HG02973 (cell line): ENCODE data around the gene NR2C2.
"Not testable (repeated sequence)": the region's sequence is repeated elsewhere in the genome, so short reads cannot be mapped to it uniquely, and the experiment has no call there.

ENCODE experiments used
- ATAC-seq: cut with Tn5 transposase; IDR thresholded peaks from one replicate; pipeline ENCODE4 v1.9.1; 2021; ENCODE audit warnings: moderate library complexity; ENCODE audit not compliant: unreplicated experiment

The NR2C2 gene

GRCh38 chr3:14957153-14957552 is 9.8 kb downstream of the NR2C2 start:
- ATAC-seq = no peak

- no peak for ATAC-seq
These were observed 10.5 kb downstream of the NR2C2 start for GRCh38 chr3:14957925-14958324.

- peak; percentile 44 for ATAC-seq
These were observed 12.1 kb downstream of the NR2C2 start for GRCh38 chr3:14959359-14959943.

GRCh38 chr3:14962762-14963161 is 15.4 kb downstream of the NR2C2 start:
- no peak for ATAC-seq

- no peak for ATAC-seq
These were observed 19.9 kb downstream of the NR2C2 start for GRCh38 chr3:14967285-14967684.

GRCh38 chr3:14969671-14970070 is 22.3 kb downstream of the NR2C2 start:
- ATAC-seq = no peak

- no peak for ATAC-seq
These were observed 28.9 kb downstream of the NR2C2 start for GRCh38 chr3:14976317-14976716.

- no peak for ATAC-seq
These were observed 33.3 kb downstream of the NR2C2 start for GRCh38 chr3:14980689-14981088.

- no peak for ATAC-seq
These were observed 37.3 kb downstream of the NR2C2 start for GRCh38 chr3:14984581-14985113.

GRCh38 chr3:14988988-14989394 is 41.6 kb downstream of the NR2C2 start:
- peak; percentile 100 for ATAC-seq

GRCh38 chr3:14989943-14990779 is 42.8 kb downstream of the NR2C2 start:
- ATAC-seq = no peak

- no peak for ATAC-seq
These were observed 43.4 kb downstream of the NR2C2 start for GRCh38 chr3:14990780-14991148.

GRCh38 chr3:14991151-14991742 is 43.9 kb downstream of the NR2C2 start:
- ATAC-seq = no peak

GRCh38 chr3:14991818-14992612 is 44.6 kb downstream of the NR2C2 start:
- no peak for ATAC-seq

GRCh38 chr3:14997941-14998340 is 50.6 kb downstream of the NR2C2 start:
- ATAC-seq = no peak

- not testable (repeated sequence) for ATAC-seq
These were observed 51.8 kb downstream of the NR2C2 start for GRCh38 chr3:14999182-14999581.

- no peak for ATAC-seq
These were observed 60.3 kb downstream of the NR2C2 start for GRCh38 chr3:15007681-15008141.

- ATAC-seq = no peak
These were observed 61.8 kb downstream of the NR2C2 start for GRCh38 chr3:15009167-15009566.

GRCh38 chr3:15010664-15011063 is 63.3 kb downstream of the NR2C2 start:
- no peak for ATAC-seq

- no peak for ATAC-seq
These were observed 63.8 kb downstream of the NR2C2 start for GRCh38 chr3:15011174-15011573.
